ENCODE results near the gene C15orf62.

DNA sequence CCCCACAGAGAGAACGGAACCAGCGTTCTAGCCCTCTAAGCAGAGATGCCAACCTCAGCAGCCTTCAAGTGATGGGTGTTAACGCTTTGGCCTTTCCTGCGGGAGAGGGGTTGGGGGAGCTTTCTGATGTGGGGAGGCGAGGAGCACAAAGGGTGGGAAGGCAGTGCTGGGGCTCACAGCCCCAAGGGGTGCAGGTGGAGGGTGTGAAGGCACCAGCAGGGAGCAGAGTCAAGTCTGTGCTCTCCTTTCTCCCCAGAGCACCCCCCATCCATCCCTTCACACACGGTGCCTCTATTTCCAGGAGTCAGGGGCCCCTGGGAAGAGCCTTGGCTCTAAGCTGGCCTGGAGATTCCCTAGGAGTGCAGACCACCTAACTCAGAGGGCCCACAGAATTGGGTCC, 4.1 kb downstream of the C15orf62 start:
- no peak for TF ChIP-seq EZH2 (IDR thresholded peaks at IDR 0.05; ENCODE audit: borderline replicate concordance, low read length)
- TF ChIP-seq, protein P1, sequence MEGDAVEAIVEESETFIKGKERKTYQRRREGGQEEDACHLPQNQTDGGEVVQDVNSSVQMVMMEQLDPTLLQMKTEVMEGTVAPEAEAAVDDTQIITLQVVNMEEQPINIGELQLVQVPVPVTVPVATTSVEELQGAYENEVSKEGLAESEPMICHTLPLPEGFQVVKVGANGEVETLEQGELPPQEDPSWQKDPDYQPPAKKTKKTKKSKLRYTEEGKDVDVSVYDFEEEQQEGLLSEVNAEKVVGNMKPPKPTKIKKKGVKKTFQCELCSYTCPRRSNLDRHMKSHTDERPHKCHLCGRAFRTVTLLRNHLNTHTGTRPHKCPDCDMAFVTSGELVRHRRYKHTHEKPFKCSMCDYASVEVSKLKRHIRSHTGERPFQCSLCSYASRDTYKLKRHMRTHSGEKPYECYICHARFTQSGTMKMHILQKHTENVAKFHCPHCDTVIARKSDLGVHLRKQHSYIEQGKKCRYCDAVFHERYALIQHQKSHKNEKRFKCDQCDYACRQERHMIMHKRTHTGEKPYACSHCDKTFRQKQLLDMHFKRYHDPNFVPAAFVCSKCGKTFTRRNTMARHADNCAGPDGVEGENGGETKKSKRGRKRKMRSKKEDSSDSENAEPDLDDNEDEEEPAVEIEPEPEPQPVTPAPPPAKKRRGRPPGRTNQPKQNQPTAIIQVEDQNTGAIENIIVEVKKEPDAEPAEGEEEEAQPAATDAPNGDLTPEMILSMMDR (conservative IDR thresholded peaks at IDR 0.05 in 1 of 2, IDR thresholded peaks at IDR 0.05 in 1 of 2; ENCODE audit: extremely low read depth in 1 of 2, insufficient read depth in 1 of 2, low read depth in 1 of 2, low read length in 2 of 2): no peak

Measured in mammary epithelial cell (primary cell).